UCSD-AML1 (cell line): ENCODE measurements around the gene ENPP3.
"Not testable (repeated sequence)": the region's sequence is repeated elsewhere in the genome, so short reads cannot be mapped to it uniquely, and the experiment has no call there.

Experiments used
- DNase-seq: peaks from one replicate; lab custom pipeline; 2025; ENCODE audit not compliant: unreplicated experiment; lab: John Stamatoyannopoulos, UW

Gene ENPP3

DNA sequence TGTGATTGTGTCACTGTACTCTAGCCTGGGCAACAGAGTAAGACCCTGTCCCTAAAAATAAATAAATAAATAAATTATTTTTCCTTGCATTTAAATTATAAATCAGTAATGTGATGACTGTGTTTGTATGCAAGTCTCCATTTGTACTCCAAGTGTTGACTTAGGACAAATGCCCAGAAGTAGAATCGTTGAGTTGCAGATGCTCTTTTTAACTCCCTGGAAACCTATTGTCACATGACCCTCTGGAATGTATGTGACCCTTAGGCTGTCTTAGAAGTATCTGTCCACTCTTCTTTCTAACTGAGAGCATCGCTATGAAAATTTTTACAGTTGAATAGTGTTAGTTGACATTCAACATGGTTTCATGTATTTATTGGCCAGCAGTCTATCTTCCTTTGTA is 45.3 kb downstream of the ENPP3 start:
- no peak for DNase-seq

DNA sequence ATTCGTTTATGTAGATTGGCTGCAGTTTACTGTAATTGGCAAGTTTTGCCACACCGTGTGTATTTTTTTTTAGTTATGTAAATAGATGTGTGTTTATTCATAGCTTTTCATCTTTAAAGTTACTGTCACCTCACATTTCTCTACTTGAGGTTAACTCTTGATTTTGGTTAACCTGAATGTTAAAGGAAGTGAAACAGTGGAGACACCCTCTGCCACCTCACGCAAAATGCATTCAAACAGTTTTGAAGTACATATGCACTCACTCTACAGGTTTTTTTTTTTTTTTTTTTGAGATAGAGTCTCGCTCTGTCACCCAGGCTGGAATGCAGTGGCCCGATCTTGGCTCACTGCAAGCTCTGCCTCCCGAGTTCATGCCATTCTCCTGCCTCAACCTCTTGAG is 46.4 kb downstream of the ENPP3 start:
- DNase-seq: no peak

DNA sequence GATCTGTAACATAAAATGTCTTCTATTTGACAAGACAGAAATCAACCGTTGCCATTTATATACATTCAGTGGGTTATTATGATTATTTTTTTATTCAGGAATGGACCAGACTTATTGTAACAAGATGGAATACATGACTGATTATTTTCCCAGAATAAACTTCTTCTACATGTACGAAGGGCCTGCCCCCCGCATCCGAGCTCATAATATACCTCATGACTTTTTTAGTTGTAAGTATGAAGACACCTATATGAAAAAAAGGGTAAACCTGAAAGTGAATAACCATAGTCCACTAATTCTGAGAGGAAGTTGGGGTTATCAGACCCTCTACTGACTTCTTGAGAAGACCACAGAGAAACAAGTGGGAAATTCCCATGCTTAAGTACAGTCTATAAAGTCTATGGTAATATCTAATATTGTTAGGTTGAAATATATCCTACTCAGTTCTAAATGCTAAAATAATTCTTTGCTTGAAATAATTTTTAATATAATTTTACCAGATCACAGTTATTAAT is 48.2 kb downstream of the ENPP3 start:
- DNase-seq: no peak

DNA sequence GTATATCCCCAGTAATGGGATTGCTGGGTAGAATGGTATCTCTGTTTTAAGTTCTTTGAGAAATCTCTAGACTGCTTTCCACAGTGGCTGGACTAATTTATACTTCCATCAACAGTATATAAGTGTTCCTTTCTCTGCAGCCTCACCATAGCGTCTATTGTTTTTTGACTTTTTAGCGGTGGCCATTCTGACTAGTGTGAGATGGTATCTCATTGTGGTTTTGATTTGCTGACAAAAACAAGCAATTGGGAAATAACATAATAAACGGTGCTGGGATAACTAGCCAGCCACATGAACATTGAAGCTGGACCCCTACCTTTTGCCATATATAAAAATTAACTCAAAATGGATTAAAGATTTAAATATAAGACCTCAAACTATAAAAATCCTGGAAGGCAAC is 49.9 kb downstream of the ENPP3 start:
- no peak for DNase-seq

DNA sequence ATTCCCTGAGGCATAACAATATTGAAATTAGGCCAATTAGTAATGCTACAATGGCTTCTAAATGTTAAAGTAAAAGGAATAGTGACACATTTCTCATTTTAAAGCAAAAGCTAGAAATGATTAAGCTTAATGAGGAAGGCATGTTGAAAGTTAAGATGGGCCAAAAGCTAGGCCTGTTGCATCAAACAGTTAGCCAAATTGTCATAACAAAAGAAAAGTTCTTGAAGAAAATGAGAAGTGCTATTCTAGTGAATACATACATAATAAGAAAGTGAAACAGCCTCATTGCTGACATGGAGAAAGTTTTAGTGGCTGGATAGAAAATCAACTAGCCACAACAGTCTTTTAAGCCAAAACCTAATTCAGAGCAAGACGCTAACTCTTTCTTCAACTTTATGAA is 51.2 kb downstream of the ENPP3 start:
- no peak for DNase-seq

DNA sequence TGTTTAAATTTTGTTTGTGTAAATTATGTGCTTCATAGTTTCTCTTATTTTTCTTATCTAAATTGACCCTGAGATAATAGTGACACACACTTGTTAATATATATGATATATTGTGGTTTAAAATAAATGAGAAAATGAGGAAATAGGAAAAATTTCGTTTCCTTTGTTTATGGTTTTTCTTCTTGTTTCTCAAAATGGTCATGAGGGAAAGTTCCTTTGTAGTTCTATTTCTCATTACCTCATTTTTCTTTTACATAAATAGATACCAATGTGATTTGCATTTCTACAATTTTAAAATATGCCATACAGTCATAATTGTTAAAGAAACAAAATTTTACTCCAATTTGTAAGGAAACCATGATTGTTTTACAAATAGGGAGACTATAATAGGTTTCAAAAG is 54.9 kb downstream of the ENPP3 start:
- DNase-seq: no peak

DNA sequence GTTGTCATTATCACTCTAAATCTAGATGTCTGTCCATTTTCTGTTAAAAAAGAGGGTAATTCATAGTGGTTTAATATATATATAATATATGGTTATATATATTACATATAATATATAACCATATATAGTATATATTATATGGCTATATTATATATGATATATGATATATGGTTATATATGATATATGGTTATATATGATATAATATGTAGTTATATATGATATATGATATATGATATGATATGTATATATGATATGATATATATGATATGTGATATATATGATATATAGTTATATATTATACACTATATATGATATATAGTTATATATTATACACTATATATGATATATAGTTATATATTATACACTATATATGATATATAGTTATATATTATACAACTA is 55.5 kb downstream of the ENPP3 start:
- no peak for DNase-seq

DNA sequence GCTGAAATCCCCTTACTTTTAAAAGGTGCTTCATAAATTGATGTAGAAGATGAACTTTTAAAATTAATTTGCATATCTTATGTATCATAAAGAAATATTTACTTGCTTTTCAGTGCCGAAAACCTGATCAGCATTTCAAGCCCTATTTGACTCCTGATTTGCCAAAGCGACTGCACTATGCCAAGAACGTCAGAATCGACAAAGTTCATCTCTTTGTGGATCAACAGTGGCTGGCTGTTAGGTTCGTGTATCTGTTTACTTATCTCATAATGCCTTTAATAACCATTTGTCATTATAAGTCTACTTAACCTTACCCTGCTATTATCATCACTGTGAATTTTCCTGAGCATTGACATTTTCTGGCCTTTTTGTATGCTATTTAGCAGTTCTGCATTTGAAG is 56.3 kb downstream of the ENPP3 start:
- DNase-seq: no peak

DNA sequence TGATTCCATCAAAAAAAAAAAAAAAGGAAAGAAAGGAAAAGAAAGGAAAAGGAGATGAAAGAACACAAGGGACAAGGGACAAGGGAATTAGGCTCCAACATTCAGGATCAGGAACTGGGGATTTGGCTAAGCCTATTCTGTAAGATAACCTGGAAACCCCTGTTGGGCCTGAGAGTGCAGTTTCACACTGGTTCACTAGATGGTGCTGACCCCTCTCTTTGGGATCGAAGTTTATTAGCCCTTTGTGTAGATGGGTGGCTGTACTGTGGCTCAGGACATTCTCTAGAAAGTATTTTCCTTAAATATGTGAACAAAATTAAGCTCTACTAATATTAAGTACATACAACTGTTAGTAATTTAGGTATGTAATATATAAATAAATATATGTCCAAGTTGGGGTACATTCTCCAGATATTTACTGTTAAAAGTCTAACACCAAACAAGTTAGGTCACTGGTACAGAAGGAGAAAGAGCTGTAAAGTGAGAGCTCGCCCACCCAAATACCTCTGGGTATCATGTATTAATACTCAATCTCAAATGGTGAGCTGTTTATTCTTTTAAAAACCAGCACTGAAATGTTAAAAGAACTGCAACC is 57.8 kb downstream of the ENPP3 start:
- peak; percentile 17 for DNase-seq

DNA sequence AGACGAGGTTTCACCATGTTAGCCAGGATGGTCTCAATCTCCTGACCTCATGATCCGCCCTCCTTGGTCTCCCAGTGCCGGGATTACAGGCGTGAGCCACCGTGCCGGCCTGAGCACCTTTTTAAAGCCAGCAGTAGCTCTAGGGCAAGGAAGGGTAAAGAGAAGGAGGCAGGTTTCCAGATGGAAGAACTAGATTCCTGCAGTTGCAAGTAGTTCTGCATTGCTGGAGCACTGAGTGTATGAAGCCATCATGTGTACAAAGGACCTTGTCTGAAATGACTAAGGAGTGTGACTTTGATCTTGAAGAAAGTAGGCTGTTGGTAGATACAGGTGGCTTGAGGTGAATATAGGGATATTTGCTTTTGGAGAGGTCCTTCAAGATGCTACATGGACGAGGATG is 59.9 kb downstream of the ENPP3 start:
- DNase-seq: no peak

DNA sequence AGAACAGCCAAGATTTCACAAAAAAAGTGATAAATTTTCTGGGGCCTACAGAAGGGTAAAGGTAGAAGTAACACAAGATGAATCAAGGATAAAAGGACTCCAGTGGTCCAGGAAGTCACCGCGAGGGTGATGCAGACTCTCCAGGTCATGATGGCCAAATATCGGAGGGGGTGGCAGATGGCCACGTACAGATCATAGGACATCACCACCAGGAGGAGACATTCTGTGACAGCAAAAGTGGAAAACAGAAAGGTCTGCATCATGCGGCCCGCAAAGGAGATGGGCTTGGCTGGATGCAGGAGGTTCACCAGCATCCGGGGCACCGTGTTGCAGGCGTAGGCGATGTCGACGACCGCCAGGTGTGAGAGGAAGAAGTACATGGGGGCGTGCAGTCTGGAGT is 63.7 kb downstream of the ENPP3 start:
- DNase-seq: not testable (repeated sequence)

DNA sequence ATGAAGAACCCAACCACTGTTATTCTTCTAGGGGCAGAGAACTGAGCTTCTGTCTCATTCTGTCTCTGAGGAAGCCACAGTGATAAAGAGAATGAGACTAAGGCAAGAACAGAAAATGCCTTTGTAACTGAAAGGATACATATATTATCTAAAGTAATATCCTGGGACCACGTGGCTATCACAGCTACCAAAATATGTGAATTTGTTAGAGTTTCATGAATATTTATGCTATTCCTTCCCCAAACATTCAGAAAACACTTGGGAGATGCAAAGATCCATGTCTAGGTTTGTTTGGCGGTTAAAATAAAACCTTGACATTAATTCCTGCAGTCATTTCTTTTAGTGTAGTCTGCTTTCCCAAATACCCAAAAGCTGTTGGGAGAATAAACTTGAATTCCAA is 66.8 kb downstream of the ENPP3 start:
- not testable (repeated sequence) for DNase-seq

DNA sequence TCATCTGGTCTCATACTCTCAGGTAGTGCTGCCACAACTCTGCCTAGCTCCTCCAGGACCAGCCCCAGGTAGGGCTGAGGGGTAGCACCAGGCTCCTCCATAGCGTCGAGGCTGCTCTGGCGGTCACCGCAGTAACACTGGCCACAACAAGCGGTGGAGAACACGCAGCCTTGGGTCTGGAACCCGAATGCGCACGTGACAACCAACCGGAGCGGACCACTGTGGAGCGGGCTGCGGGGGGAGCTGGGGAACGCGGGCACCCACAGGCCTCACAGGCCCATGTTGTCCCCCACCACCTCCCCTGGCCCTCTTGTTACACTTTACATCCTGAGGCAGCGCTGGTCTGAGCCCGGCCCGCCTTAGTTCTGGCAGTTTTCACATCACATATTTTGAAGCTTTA is 73.8 kb downstream of the ENPP3 start, which contains the start of gene CTAGE9:
Gene CTAGE9, minus strand, starts transcription at position 101 of the 400 bp plus-strand sequence. Its CDS starts 0 bp downstream, at position 101.
- not testable (repeated sequence) for DNase-seq

DNA sequence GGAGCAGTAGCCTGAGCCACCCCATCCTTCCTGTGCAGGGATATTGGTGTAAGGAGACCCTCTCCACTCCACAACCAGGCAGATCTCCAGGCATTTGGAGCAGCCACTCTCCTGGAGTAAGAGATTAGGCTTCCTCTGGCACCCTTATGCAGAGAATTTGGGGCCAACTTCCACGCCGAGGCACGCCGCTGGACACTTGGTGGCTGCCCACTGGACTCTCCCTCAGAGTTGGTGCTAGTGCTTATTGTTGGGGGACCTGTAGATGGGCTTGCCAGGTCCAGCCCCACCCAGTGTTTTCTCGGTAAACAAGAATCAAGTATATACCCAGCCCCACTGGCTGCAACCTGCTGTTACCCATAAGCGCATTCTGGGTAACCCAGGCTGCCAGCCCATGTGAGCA is 78.5 kb downstream of the ENPP3 start:
- not testable (repeated sequence) for DNase-seq

DNA sequence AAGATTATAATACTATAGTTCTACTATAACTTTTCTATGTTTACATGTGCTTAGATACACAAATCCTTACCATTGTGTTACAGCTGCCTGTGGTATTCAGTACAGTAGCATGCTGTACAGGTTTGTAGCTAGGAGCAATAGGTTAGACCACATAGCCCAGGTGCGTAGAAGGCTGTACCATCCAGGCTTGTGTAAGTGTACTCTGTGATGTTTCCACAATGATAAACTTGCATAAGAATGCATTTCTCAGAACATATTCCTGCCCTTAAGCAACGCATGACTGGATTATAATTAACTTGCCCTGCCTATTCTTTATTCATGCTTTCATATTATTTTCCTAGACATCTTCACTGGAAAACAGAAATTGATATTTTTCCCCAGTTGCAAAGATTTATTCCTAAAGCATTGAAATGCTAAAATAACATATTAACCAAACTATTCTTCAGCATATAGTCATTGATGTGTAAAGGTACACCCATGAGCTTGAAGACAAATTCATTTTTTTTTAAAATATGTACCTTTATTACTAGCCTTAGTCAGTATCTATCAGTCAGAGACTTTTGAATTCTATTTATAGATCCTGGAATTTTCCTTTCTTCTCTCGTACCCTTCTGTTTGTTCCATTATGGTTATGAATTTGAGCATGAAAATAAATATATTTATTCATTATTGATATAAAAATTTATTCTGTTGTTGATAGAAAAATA is 80.9 kb downstream of the ENPP3 start:
- DNase-seq: no peak

DNA sequence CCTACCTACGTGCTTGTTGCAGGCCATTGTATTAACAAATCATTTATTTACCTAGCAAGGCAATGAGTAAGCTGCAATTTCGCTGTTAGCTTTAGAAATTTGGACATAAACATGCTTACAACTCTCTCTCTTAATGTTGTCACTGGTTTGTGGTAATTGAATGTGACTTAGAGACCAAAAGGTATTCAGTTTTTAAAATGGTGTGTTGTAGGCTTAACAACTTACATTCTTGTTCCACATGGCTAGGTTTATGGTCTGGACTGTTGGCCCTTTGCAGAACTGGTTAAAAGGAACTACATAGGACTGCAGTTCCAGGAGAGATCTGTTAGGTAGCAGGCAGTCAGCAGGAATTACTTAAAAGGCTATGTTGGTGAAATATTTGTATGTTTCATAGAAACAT is 84.1 kb downstream of the ENPP3 start:
- no peak for DNase-seq

DNA sequence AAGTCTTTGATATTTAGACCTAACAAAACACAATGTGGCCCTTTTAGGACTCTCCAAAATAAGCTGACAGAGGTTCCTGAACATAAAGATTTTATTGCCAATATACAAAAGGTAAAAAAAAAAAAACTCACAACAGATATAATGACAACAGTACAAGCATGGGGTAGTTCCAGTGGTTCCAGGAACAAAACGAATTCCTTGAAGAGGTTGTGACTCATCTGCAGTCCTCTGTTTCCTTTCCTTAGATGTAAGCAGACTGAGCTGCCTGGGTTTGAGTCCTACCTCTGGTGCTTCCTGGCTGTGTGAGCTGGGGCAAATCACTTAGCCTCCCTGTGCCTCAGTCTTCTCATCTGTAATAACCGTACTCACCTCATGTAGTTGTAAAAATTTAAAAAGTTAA is 87.0 kb downstream of the ENPP3 start:
- no peak for DNase-seq

DNA sequence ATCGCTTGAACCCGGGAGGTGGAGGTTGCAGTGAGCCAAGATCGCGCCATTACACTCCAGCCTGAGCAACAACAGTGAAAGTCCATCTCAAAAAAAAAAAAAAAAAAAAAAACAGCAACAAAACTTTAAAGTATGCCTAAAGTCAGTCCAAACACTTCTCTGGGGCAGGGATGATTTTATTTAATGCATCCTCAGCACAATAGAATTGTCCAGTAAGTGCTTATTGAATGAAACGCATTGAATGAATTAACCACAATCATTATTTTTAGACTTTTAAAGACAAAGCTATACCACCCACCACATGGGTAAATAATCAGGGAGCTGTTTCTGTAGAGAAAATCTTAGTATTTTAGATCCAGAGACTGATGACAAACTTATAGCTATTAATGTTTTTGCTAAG is 90.4 kb downstream of the ENPP3 start:
- no peak for DNase-seq

DNA sequence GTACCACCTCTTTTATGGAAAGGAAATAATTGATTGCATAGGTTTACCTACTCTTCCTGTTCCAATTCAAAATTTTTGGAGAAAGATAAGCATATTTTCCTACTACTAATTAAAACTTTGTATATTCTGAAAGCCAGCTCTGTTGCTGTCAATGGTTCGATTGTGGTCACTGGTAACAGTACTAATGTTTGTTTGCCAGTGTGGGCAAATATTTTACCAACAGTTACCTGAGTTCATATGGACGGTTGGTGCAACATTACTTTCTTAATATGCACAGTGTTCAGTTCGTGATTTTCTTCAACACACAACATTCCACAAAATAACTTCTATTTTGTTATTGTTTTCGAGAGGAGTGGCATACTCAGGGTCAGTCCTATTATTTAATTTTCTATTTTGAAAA is 90.8 kb downstream of the ENPP3 start:
- no peak for DNase-seq

DNA sequence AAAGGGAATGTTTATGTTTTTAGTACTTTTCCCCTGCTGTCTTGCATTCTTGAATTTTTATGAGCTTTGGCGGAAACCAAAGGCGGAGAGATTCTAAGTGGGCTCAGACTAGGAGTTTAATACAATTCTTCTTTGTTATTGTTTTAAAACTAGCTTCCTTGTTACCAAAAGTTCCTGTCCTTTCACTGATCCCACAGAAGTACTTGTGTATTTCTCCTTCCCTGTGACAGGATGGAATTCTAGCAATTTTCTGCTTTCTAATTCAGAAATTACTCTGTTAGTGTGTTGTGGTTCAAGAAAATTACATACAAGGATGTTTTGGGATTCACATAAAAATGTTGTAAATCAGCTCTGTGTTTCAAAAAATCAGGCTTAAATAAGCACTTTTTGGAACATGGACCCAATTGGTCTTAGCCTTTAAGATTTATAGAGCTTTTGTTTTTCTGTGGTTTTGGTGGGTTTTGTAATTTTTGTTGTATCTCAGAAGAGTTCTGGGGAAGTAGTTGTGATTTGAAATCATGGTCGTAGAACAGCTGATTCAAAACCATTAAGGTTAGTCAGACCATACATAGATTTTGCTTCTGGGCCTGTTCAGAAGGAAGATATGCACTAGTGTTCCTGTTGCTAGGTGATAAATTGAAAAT is 91.3 kb downstream of the ENPP3 start:
- no peak for DNase-seq

DNA sequence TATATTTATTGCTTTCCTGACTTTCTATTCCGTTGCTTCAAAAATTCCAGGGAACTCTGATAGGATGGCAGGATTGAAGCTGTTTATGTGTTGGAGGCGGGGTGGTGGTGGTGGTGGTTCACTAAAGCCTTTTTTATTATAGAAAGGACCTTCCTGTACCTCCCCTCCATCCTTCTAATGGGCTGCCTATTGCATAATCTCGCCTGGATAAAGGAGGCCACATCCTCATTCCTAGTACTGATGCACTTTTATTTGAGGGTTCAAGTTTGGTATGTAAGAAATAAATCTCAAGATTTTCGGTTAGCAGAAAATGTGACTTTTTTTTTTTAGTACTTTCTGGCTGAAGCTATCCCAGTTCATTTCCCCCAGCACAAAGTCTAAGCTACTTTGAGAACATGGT is 92.4 kb downstream of the ENPP3 start:
- DNase-seq: no peak

DNA sequence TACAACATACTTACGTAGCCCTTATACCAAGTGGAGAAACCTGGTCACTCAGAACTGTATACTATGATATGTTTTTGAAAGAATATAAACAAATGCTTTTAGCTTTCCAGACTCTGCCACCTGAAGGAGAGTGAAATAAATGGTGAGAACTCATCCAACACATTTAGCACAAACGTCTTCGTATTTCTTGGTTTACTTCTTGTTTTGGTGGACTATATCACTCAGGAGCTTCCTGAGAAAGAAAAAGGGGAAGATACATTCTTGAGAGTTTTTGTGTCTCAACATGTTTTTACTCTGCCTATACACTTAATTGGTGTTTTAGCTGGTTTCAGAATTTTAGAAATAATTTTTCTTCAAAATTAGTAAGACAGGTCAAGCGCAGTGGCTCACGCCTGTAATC is 93.2 kb downstream of the ENPP3 start:
- no peak for DNase-seq
